ENCODE results near the gene ABCB8.
A peak's percentile ranks its signal among the peaks of the same experiment; 100 is the strongest.

DNA sequence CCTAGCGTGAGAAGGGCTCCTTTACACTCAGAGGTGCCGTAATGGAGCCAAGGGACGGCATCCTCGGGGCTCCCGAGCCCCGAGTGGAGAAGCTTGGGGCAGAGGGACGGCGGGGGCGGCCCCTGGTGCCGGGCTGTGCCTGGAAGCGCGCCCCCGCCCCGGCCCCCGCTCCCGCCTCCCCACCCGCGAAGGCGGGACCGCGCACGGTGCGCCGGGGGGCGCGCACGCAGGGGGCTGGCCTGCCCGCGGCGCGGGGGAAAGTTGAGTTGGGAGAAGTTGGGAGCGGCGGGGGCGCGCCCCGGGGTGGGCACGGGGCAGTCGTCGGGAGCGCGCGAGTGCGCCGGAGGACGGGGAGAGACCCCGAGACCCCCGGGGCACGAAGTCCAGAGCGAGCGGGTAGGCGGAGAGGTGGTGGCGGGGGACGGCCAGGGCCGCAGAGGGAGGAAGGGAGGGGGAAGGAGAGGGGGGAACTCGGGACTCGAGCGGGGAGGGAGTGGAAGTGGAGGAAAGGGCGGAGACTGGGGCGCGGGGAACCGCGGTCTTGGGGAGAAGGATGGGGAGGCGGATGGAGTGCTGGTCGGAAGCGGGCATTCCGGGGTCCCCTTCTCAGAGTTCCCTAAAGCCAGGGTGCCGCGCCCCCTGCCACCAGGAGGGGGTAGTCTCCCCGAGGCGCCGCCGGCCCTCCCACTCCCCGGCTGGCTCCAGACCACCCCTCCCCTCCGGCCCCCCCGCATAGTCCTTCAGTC lies 31.3 kb downstream of the ABCB8 start, which contains the start of gene SLC4A2:
- TF ChIP-seq, protein P1, sequence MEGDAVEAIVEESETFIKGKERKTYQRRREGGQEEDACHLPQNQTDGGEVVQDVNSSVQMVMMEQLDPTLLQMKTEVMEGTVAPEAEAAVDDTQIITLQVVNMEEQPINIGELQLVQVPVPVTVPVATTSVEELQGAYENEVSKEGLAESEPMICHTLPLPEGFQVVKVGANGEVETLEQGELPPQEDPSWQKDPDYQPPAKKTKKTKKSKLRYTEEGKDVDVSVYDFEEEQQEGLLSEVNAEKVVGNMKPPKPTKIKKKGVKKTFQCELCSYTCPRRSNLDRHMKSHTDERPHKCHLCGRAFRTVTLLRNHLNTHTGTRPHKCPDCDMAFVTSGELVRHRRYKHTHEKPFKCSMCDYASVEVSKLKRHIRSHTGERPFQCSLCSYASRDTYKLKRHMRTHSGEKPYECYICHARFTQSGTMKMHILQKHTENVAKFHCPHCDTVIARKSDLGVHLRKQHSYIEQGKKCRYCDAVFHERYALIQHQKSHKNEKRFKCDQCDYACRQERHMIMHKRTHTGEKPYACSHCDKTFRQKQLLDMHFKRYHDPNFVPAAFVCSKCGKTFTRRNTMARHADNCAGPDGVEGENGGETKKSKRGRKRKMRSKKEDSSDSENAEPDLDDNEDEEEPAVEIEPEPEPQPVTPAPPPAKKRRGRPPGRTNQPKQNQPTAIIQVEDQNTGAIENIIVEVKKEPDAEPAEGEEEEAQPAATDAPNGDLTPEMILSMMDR (IDR thresholded peaks at IDR 0.05) = peak; percentile 30 to 64 (median 56)
- TF ChIP-seq EP300 (IDR thresholded peaks at IDR 0.05) (no peak), POLR2A (IDR thresholded peaks at IDR 0.05) (peak in 1 of 4 donors; percentile 76), POLR2AphosphoS5 (IDR thresholded peaks at IDR 0.05) (peak; percentile 23 to 56)

Measured in upper lobe of left lung (tissue), 4 donors.